HepG2 (cell line): ENCODE results near the gene MIDN. TPM values are rescaled to one million over a fixed set of nuclear protein-coding genes. Genes with fewer than 3 reads are reported as not detected.
A peak's percentile ranks its signal among the peaks of the same experiment; 100 is the strongest.

ENCODE experiments used
- ADNP ChIP-seq: sonication (generic); formaldehyde crosslinking; IDR thresholded peaks from 2 replicates; pipeline ENCODE4 v1.4.0; 2020; ENCODE audit warnings: missing genetic modification reagents
- CSRNP1 ChIP-seq: sonication (generic); formaldehyde crosslinking; IDR thresholded peaks from 2 replicates; pipeline ENCODE4 v1.8.1; 2023; ENCODE audit warnings: mild to moderate bottlenecking, missing genetic modification reagents
- FIP1L1 ChIP-seq: fragments of 200-400 bp; formaldehyde crosslinking; IDR thresholded peaks from 2 replicates; pipeline ENCODE4 v1.6.1; 2018; ENCODE audit warnings: low read depth, mild to moderate bottlenecking, low read length, moderate library complexity, borderline replicate concordance; ENCODE audit not compliant: insufficient read depth
- FOXP1 ChIP-seq, 2 experiments: fragments of 450-650 bp in 1 of 2; IDR thresholded peaks; 2 replicates each; pipeline ENCODE4 v1.6.1; 2017 to 2018; ENCODE audit warnings: antibody characterized with exemption in 1 of 2
- LCORL ChIP-seq, 2 experiments: fragments of 450-650 bp in 1 of 2; sonication (generic) in 1 of 2; formaldehyde crosslinking in 1 of 2; IDR thresholded peaks; 2 replicates each; pipeline versions ENCODE4 v1.5.0 to v1.6.1; 2017 to 2020; ENCODE audit warnings: antibody characterized with exemption in 1 of 2, missing genetic modification reagents in 1 of 2
- PAXIP1 ChIP-seq: sonication (generic); formaldehyde crosslinking; conservative IDR thresholded peaks from 2 replicates; pipeline ENCODE4 v1.4.0; 2020; ENCODE audit warnings: mild to moderate bottlenecking, missing genetic modification reagents, moderate library complexity
- RARA ChIP-seq: IDR thresholded peaks from 2 replicates; pipeline ENCODE4 v1.6.1; 2016; ENCODE audit warnings: missing genetic modification reagents, missing compliant biosample characterization
- SAP130 ChIP-seq: IDR thresholded peaks from 2 replicates; pipeline ENCODE4 v1.6.1; 2016; ENCODE audit warnings: low read depth
- SKIL ChIP-seq: sonication (generic); formaldehyde crosslinking; IDR thresholded peaks from 2 replicates; pipeline ENCODE4 v1.8.0; 2022; ENCODE audit warnings: missing genetic modification reagents, mild to moderate bottlenecking, moderate library complexity, borderline replicate concordance
- SNAPC2 ChIP-seq: sonication (generic); formaldehyde crosslinking; IDR thresholded peaks from 2 replicates; pipeline ENCODE4 v1.8.1; 2022; ENCODE audit warnings: mild to moderate bottlenecking, missing genetic modification reagents
- SP5 ChIP-seq: IDR thresholded peaks from 2 replicates; pipeline ENCODE4 v1.6.1; 2016; ENCODE audit warnings: low read depth, borderline replicate concordance
- ZBTB2 ChIP-seq: sonication (generic); formaldehyde crosslinking; IDR thresholded peaks from 2 replicates; pipeline ENCODE4 v1.8.0; 2022; ENCODE audit warnings: low read depth, missing genetic modification reagents
- ZNF232 ChIP-seq: sonication (generic); formaldehyde crosslinking; IDR thresholded peaks from 2 replicates; pipeline ENCODE4 v1.4.0; 2020; ENCODE audit warnings: missing genetic modification reagents, borderline replicate concordance
- ZNF614 ChIP-seq: IDR thresholded peaks from 2 replicates; pipeline ENCODE4 v1.6.1; 2018; ENCODE audit warnings: missing biosample characterization, missing genetic modification reagents, inconsistent platforms, borderline replicate concordance
- polyA plus RNA-seq, 8 experiments: library from polyadenylated mRNA; depleted of rRNA in 3 of 8; stranded (reverse) in 7 of 8; unstranded in 1 of 8; fragments of >200 nt; fragmentation: Illumina TruSeq in 4 of 8; extraction: Trizol in 4 of 8; gene quantifications; 2 replicates each; pipeline versions ENCODE4 v1.2.1 to v1.2.3, GENCODE V29; 2011 to 2016; ENCODE audit warnings: low read depth in 4 of 8, missing spikeins in 1 of 8, mixed read lengths in 1 of 8; ENCODE audit not compliant: insufficient read depth in 1 of 8
- total RNA-seq, 5 experiments: library from RNA; depleted of rRNA; stranded (reverse); fragments of >200 nt; fragmentation: Illumina TruSeq; extraction: Trizol; gene quantifications; 2 replicates each; pipeline ENCODE4 v1.2.3, GENCODE V29; 2016; ENCODE audit warnings: low read depth in 1 of 5
- TF ChIP-seq, protein P1 (sequence below): sonication (generic); formaldehyde crosslinking; IDR thresholded peaks from 2 replicates; pipeline ENCODE4 v1.5.0; 2020; ENCODE audit warnings: mild to moderate bottlenecking, missing genetic modification reagents

MIDN gene
- total and polyA plus RNA-seq, 2 of the 13 experiments (the other 11 are each of a cell fraction or from before 2014, with no cell fraction given), result 8.4 to 18.0 TPM

DNA sequence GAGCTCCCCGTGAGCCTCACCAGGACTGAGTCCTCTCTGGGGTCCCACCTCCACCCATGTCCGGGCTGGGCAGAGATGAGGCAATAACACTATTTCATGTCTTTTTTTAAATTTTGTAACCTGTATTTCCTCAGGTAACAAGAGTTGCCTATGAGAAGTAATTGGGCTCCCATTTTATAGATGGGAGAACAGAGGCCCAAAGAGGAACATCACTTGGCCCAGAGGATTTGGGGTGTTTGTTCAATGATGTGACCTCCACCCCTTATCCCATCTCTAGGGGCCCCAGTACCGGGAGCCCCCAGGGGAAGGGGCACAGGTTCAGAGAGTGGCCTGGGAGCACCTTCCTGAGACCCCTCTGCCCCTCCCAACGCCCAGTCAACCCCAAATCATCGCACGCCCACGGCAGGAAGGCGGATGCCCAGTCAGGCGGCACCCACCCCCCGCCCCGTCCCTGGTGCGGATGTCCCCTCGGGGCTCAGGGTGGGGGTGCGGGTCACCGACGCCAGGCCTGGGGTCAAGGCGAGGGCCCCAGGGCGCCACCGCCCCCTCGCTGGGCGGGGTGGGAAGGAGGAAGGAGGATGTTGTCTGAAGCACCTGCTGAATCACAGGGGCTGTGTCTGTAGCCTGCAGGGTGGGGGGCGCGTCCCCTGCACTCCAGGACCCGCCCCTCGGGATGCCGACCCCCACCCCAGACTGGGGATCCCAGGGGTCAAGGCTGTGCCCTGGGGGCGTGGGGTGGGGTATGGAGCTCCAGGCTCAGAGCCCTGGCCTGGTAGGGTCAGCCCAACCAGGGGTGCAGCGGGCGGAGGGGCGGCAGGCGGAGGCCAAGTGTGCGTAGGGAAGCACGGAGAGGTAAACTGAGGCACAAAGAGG lies 11.7 kb downstream of the MIDN start (continued):
- TF ChIP-seq SKIL (CRISPR knock-in tag) (peak; percentile 88), PAXIP1 (CRISPR knock-in tag) (0 out of 2 replicates have a peak, but pooled peaks have one; percentile 4), FIP1L1 (no peak), SNAPC2 (CRISPR knock-in tag) (no peak), SP5 (CRISPR knock-in tag) (peak; percentile 72), RARA (peak; percentile 88), SAP130 (CRISPR knock-in tag) (peak; percentile 59), ADNP (0 out of 2 replicates have a peak, but pooled peaks have one; percentile 7), ZBTB2 (CRISPR knock-in tag) (peak; percentile 38; the same call in 1 of the 2 replicates), CSRNP1 (CRISPR knock-in tag) (0 out of 2 replicates have a peak, but pooled peaks have one; percentile 13), ZNF232 (CRISPR knock-in tag) (no peak), FOXP1 (IDR thresholded peaks at IDR 0.05) (no peak), FOXP1 (CRISPR knock-in tag; IDR thresholded peaks at IDR 0.05) (0 out of 2 replicates have a peak, but pooled peaks have one; percentile 27), ZNF614 (CRISPR knock-in tag) (0 out of 2 replicates have a peak, but pooled peaks have one; percentile 19), LCORL (IDR thresholded peaks at IDR 0.05) (no peak), LCORL (CRISPR knock-in tag; IDR thresholded peaks at IDR 0.05) (0 out of 2 replicates have a peak, but pooled peaks have one; percentile 51)
- TF ChIP-seq, protein P1, sequence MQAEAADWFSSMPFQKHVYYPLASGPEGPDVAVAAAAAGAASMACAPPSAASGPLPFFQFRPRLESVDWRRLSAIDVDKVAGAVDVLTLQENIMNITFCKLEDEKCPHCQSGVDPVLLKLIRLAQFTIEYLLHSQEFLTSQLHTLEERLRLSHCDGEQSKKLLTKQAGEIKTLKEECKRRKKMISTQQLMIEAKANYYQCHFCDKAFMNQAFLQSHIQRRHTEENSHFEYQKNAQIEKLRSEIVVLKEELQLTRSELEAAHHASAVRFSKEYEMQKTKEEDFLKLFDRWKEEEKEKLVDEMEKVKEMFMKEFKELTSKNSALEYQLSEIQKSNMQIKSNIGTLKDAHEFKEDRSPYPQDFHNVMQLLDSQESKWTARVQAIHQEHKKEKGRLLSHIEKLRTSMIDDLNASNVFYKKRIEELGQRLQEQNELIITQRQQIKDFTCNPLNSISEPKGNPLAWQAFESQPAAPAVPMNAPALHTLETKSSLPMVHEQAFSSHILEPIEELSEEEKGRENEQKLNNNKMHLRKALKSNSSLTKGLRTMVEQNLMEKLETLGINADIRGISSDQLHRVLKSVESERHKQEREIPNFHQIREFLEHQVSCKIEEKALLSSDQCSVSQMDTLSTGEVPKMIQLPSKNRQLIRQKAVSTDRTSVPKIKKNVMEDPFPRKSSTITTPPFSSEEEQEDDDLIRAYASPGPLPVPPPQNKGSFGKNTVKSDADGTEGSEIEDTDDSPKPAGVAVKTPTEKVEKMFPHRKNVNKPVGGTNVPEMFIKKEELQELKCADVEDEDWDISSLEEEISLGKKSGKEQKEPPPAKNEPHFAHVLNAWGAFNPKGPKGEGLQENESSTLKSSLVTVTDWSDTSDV (CRISPR knock-in tag), result no peak
